Adrenal gland (tissue), 12 donors: ENCODE measurements around the gene MISP. TPM values are rescaled to one million over a fixed set of nuclear protein-coding genes. Genes with fewer than 3 reads are reported as not detected.

Experiments
- microRNA counts, 2 donors: library from miRNA; unstranded; fragments of <30 nt; microRNA quantifications; one replicate each; lab custom pipeline; 2016
- microRNA-seq, 3 donors: library from miRNA; unstranded; fragments of <30 nt; microRNA quantifications; one replicate each; pipeline ENCODE4, GENCODE V29; 2017 to 2020
- polyA plus RNA-seq, 3 donors: library from polyadenylated mRNA; stranded (reverse); fragments of 200-250 nt in 2 of 3; fragments of 350-450 nt in 1 of 3; fragmentation: Illumina TruSeq in 1 of 3; extraction: RNeasy Lipid Tissue Mini Kit (QIAGEN cat#74804) in 1 of 3; gene quantifications; one replicate each; pipeline ENCODE4 v1.2.3, GENCODE V29; 2013 to 2014
- small RNA-seq, 2 donors: library from RNA; depleted of rRNA; stranded (forward); fragments of <200 nt; gene quantifications; one replicate each; pipeline ENCODE3, GENCODE V24; 2016
- total RNA-seq, 9 donors: library from RNA; depleted of rRNA in 4 of 9; stranded (reverse); fragments of >200 nt in 4 of 9; fragments of 120-200 nt in 1 of 9; fragmentation: NEBNext Ultra II Directional in 1 of 9; extraction: Animal tissue kit (Norgen Biotek cat#: 25700) in 1 of 9; gene quantifications; one replicate each; pipeline versions ENCODE4 v1.1.0 to v1.2.4, GENCODE V29; 2013 to 2023
- donor health status: healthy with polysubstance abuse.
- donor health status: Bipolar disorder and iron deficiency.
- donor health status: DM: yes; HTN: yes; CAD: no.
- donor health status: DM: no; HTN: no; CAD: no.
- donor health status: DM: no; HTN: no; CAD: no.
- donor health status: DM: yes; HTN: yes; CAD: no.

The MISP gene
- total and polyA plus RNA-seq, 12 donors = 0.06 to 0.43 (median 0.11) TPM; not detected in 6

MicroRNAs encoded within 50 kb of the gene (microRNA counts, 767-probe panel; counts per million panel counts)
- 0 counts per million in 2 donors for microRNA hsa-miR-3187-3p (lab: Ali Mortazavi, UCI)

Small RNA genes within 50 kb of the gene (microRNA-seq; reads per million reads assigned to microRNA genes)
- 3.1 to 6.9 (median 3.7) reads per million in 3 donors for gene MIR3187
- 1.8 to 5.7 (median 4.2) reads per million in 3 donors for gene MIR4745

Small RNA genes within 50 kb of the gene (small RNA-seq; reads per million reads assigned to genes)
- 0 reads per million in 2 donors for gene MIR3187

Other genes with a start within 250 kb of the MISP start
- 100 to 1,000 TPM in 2 of 9 donors, 10 to 100 TPM in 7; 17.9 to 123 (median 39.9) TPM for gene TPGS1, start 243.6 kb upstream of the MISP start, total RNA-seq
- 10 to 100 TPM in 2 of 3 donors, under 1 TPM in 1; 0.07 to 43.6 (median 33.5) TPM for gene TPGS1, start 243.6 kb upstream of the MISP start, polyA plus RNA-seq
- gene CDC34, start 219.4 kb upstream of the MISP start, total RNA-seq = 10 to 100 TPM; 42.4 to 85.7 (median 61.9) TPM
- 100 to 1,000 TPM in 2 of 3 donors, 10 to 100 TPM in 1; 22.2 to 151 (median 124) TPM for gene CDC34, start 219.4 kb upstream of the MISP start, polyA plus RNA-seq
- gene GZMM, start 207.1 kb upstream of the MISP start, total RNA-seq = 1 to 10 TPM in 2 of 9 donors, under 1 TPM in 4, not detected in 3; 0.35 to 2.4 (median 0.80) TPM
- gene GZMM, start 207.1 kb upstream of the MISP start, polyA plus RNA-seq = 1 to 10 TPM in 2 of 3 donors, not detected in 1; 1.3 to 1.9 TPM
- gene BSG, start 178.5 kb upstream of the MISP start, total RNA-seq = 1,000 to 10,000 TPM in 1 of 9 donors, 100 to 1,000 TPM in 8; 328 to 1,372 (median 824) TPM
- gene BSG, start 178.5 kb upstream of the MISP start, polyA plus RNA-seq = 1,000 to 10,000 TPM in 2 of 3 donors, 100 to 1,000 TPM in 1; 481 to 2,214 (median 1,591) TPM
- gene HCN2, start 161.2 kb upstream of the MISP start, total RNA-seq = 1 to 10 TPM in 8 of 9 donors, under 1 TPM in 1; 0.74 to 9.1 (median 7.1) TPM
- 1 to 10 TPM in 2 of 3 donors, under 1 TPM in 1; 0.98 to 2.5 (median 1.1) TPM for gene HCN2, start 161.2 kb upstream of the MISP start, polyA plus RNA-seq
- gene POLRMT, start 117.6 kb upstream of the MISP start, total RNA-seq = 10 to 100 TPM; 26.3 to 61.4 (median 41.4) TPM
- 100 to 1,000 TPM in 2 of 3 donors, 10 to 100 TPM in 1; 42.7 to 371 (median 178) TPM for gene POLRMT, start 117.6 kb upstream of the MISP start, polyA plus RNA-seq
- under 1 TPM in 4 of 9 donors, not detected in 5; 0.14 to 0.32 (median 0.29) TPM for gene FGF22, start 111.2 kb upstream of the MISP start, total RNA-seq
- gene FGF22, start 111.2 kb upstream of the MISP start, polyA plus RNA-seq = 1 to 10 TPM in 1 of 3 donors, under 1 TPM in 1, not detected in 1; 0.51 to 1.2 TPM
- 10 to 100 TPM; 18.2 to 76.4 (median 35.8) TPM for gene RNF126, start 87.9 kb upstream of the MISP start, total RNA-seq
- 10 to 100 TPM in 2 of 3 donors, 1 to 10 TPM in 1; 9.3 to 53.5 (median 51.6) TPM for gene RNF126, start 87.9 kb upstream of the MISP start, polyA plus RNA-seq
- 100 to 1,000 TPM in 7 of 9 donors, 10 to 100 TPM in 2; 87.4 to 464 (median 163) TPM for gene FSTL3, start 74.7 kb upstream of the MISP start, total RNA-seq
- 100 to 1,000 TPM; 119 to 405 (median 225) TPM for gene FSTL3, start 74.7 kb upstream of the MISP start, polyA plus RNA-seq
- under 1 TPM in 2 of 9 donors, not detected in 7; 0.22 to 0.51 TPM for gene PRSS57, start 55.7 kb upstream of the MISP start, total RNA-seq
- gene PRSS57, start 55.7 kb upstream of the MISP start, polyA plus RNA-seq = under 1 TPM in 1 of 3 donors, not detected in 2; 0.13 TPM
- 10 to 100 TPM in 8 of 9 donors, 1 to 10 TPM in 1; 8.4 to 63.3 (median 50.6) TPM for gene PALM, start 42.2 kb upstream of the MISP start, total RNA-seq
- gene PALM, start 42.2 kb upstream of the MISP start, polyA plus RNA-seq = 10 to 100 TPM in 2 of 3 donors, 1 to 10 TPM in 1; 3.9 to 72.2 (median 49.7) TPM
- 100 to 1,000 TPM in 8 of 9 donors, 10 to 100 TPM in 1; 64.6 to 236 (median 162) TPM for gene PTBP1, start 46.3 kb downstream of the MISP start, total RNA-seq
- 100 to 1,000 TPM; 108 to 146 (median 128) TPM for gene PTBP1, start 46.3 kb downstream of the MISP start, polyA plus RNA-seq
- 1 to 10 TPM in 1 of 9 donors, under 1 TPM in 2, not detected in 6; 0.14 to 1.7 (median 0.32) TPM for gene PLPPR3, start 70.8 kb downstream of the MISP start, total RNA-seq
- under 1 TPM in 2 of 3 donors, not detected in 1; 0.08 to 0.10 TPM for gene PLPPR3, start 70.8 kb downstream of the MISP start, polyA plus RNA-seq
- gene AZU1, start 76.7 kb downstream of the MISP start, total RNA-seq = under 1 TPM in 5 of 9 donors, not detected in 4; 0.11 to 0.87 (median 0.28) TPM
- gene AZU1, start 76.7 kb downstream of the MISP start, polyA plus RNA-seq = 1 to 10 TPM in 1 of 3 donors, under 1 TPM in 1, not detected in 1; 0.30 to 1.1 TPM
- gene PRTN3, start 89.9 kb downstream of the MISP start, total RNA-seq = under 1 TPM in 2 of 9 donors, not detected in 7; 0.32 to 0.33 TPM
- gene PRTN3, start 89.9 kb downstream of the MISP start, polyA plus RNA-seq = under 1 TPM in 2 of 3 donors, not detected in 1; 0.20 to 0.40 TPM
- gene ELANE, start 101.2 kb downstream of the MISP start, total RNA-seq = 1 to 10 TPM in 2 of 9 donors, under 1 TPM in 2, not detected in 5; 0.48 to 2.2 (median 1.1) TPM
- 1 to 10 TPM in 2 of 3 donors, not detected in 1; 3.3 to 3.4 TPM for gene ELANE, start 101.2 kb downstream of the MISP start, polyA plus RNA-seq
- gene CFD, start 108.6 kb downstream of the MISP start, total RNA-seq = 100 to 1,000 TPM in 3 of 9 donors, 10 to 100 TPM in 5, 1 to 10 TPM in 1; 1.2 to 176 (median 62.4) TPM
- gene CFD, start 108.6 kb downstream of the MISP start, polyA plus RNA-seq = 100 to 1,000 TPM in 1 of 3 donors, 10 to 100 TPM in 1, under 1 TPM in 1; 0.92 to 466 (median 47.8) TPM
- 100 to 1,000 TPM in 1 of 9 donors, 10 to 100 TPM in 8; 11.9 to 101 (median 61.2) TPM for gene MED16, start 142.1 kb downstream of the MISP start, total RNA-seq
- 100 to 1,000 TPM in 2 of 3 donors, 1 to 10 TPM in 1; 5.3 to 139 (median 127) TPM for gene MED16, start 142.1 kb downstream of the MISP start, polyA plus RNA-seq
- gene RNU6-9, start 142.4 kb downstream of the MISP start, total RNA-seq = not detected
- not detected for gene RNU6-9, start 142.4 kb downstream of the MISP start, polyA plus RNA-seq
- gene R3HDM4, start 162.1 kb downstream of the MISP start, total RNA-seq = 10 to 100 TPM in 8 of 9 donors, 1 to 10 TPM in 1; 8.9 to 40.5 (median 29.0) TPM
- 10 to 100 TPM; 19.8 to 59.5 (median 57.7) TPM for gene R3HDM4, start 162.1 kb downstream of the MISP start, polyA plus RNA-seq
- under 1 TPM in 2 of 9 donors, not detected in 7; 0.25 to 0.44 TPM for gene KISS1R, start 166.2 kb downstream of the MISP start, total RNA-seq
- not detected for gene KISS1R, start 166.2 kb downstream of the MISP start, polyA plus RNA-seq
- 10 to 100 TPM in 1 of 9 donors, 1 to 10 TPM in 8; 4.2 to 10.2 (median 8.0) TPM for gene ARID3A, start 174.9 kb downstream of the MISP start, total RNA-seq
- 1 to 10 TPM; 1.6 to 6.7 (median 2.1) TPM for gene ARID3A, start 174.9 kb downstream of the MISP start, polyA plus RNA-seq
- gene WDR18, start 233.2 kb downstream of the MISP start, total RNA-seq = 10 to 100 TPM; 24.2 to 78.7 (median 52.1) TPM
- gene WDR18, start 233.2 kb downstream of the MISP start, polyA plus RNA-seq = 100 to 1,000 TPM in 1 of 3 donors, 10 to 100 TPM in 1, 1 to 10 TPM in 1; 5.4 to 140 (median 98.6) TPM
- gene GRIN3B, start 249.3 kb downstream of the MISP start, total RNA-seq = under 1 TPM in 3 of 9 donors, not detected in 6; 0.08 to 0.18 (median 0.14) TPM
- under 1 TPM in 1 of 3 donors, not detected in 2; 0.24 TPM for gene GRIN3B, start 249.3 kb downstream of the MISP start, polyA plus RNA-seq